ENCODE data around the gene HNF4A.

GRCh38 chr20:44336725-44337380 is 18.6 kb upstream of the HNF4A start, which contains the start of gene R3HDML:
- TF ChIP-seq CTCF (tag by site-specific recombination; IDR thresholded peaks at IDR 0.05): no peak
- TF ChIP-seq ZNF239 (tag by site-specific recombination; IDR thresholded peaks at IDR 0.05): no peak
- no peak for TF ChIP-seq ZNF707 (tag by site-specific recombination; IDR thresholded peaks at IDR 0.05)
- no peak for TF ChIP-seq REST (tag by site-specific recombination; IDR thresholded peaks at IDR 0.05)
- no peak for TF ChIP-seq KLF9 (tag by site-specific recombination; IDR thresholded peaks at IDR 0.05; ENCODE audit: low read depth)
